GM21526 (cell line): ENCODE measurements around the gene SPRTN.

Experiments used
- ATAC-seq: cut with Tn5 transposase; IDR thresholded peaks from one replicate; pipeline ENCODE4 v1.9.1; 2021; ENCODE audit warnings: moderate library complexity; ENCODE audit not compliant: unreplicated experiment, low FRiP score

The SPRTN gene

DNA sequence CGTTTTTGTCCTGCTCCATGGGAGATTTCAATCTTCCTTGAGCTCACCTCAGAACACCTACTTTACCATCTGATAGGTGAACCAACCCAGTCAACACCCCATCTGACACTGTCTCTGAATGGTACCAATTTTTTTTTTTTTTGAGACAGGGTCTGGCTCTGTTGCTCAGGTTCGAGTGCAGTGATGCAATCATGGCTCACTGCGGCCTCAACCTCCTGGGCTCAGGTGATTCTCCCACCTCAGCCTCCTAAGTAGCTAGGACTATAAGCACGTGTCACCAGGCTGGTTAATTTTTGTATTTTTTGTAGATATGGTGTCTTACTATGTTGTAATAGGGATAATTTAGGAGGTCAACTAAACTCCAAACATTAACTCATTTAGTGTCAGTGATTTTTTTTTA is 36.3 kb downstream of the SPRTN start:
- no peak for ATAC-seq

DNA sequence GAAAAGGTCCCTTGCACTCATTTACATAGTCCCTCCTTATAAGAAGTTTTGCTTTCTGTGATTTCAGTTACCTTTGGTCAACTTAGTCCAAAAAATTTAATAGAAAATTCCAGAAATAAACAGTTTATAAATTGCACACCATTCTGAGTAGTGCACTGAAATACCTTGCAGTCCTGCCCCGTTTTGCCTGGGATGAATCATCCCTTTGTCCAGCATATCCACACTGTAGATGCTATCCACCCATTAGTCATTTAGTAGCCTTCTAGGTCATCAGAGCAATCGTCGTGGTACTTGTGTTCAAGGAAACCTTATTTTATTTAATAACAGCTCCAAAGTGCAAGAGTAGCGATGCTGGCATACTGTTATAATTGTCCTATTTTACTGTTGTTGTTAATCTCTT is 38.0 kb downstream of the SPRTN start:
- ATAC-seq, result no peak

DNA sequence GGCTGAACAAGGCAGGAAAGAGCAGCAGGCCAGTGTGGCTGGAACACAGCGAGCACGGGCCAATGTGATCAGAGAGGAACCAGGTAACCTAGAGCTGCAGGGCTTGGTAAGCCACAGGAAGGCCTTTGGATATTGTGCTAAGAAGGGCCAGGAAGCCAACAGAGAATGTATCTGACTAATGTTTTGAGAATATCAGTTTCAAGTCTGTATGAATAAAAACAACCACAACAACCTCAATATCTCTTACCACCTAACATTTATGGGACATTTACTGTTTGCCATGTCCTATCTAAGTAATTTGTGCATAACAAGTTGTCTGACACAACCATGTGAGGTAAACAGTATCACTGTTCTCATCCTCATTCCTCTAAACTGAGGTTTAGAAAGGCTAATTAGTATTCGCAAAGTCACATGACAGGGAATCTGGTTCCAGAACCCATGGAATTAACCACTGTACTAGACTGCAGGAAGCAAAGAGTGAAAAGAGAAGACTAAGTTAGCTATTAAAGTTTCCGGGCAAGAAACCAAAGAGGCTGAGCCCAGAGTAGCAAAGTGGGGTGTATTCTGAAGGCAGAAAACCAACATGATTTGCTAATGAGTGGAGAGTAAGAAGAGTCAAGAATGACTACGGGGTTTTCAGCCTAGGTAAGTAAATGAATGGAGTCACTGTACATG is 38.9 kb downstream of the SPRTN start:
- no peak for ATAC-seq

DNA sequence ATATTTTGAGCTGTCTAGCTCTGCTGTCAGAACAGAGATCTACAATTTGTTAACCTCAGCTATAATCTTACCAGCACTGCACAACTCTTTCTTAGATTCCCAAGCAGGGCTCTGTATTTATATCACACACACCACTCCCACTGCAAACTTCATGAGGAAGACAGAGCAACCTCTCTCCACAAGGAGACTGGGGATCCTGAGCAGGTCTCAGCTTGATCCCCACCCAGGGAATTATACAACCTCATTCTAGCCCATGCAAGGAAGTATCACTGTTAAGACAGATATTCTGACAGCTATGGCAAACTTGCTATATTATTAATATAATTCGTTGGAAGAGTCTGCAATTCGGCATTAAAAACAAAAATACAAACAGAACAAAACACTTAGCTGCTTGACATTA is 43.6 kb downstream of the SPRTN start:
- no peak for ATAC-seq

DNA sequence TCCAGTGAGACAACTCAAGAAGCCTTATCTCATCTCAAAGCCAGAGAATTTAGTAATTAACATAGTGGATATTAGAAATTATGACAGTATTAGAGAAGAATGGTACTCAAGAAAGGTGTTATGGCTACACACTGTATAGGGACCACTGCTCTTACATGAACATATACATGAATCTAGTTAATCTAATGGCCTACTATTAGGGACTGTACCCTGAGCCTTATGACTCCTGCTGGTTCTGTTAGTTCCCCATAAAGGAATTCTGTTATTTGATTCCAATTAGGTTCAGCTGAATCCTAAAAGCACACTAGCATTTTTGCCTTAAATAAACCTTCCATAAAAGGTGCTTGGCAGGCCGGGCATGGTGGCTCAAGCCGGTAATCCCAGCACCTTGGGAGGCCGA is 44.3 kb downstream of the SPRTN start:
- ATAC-seq, result no peak

DNA sequence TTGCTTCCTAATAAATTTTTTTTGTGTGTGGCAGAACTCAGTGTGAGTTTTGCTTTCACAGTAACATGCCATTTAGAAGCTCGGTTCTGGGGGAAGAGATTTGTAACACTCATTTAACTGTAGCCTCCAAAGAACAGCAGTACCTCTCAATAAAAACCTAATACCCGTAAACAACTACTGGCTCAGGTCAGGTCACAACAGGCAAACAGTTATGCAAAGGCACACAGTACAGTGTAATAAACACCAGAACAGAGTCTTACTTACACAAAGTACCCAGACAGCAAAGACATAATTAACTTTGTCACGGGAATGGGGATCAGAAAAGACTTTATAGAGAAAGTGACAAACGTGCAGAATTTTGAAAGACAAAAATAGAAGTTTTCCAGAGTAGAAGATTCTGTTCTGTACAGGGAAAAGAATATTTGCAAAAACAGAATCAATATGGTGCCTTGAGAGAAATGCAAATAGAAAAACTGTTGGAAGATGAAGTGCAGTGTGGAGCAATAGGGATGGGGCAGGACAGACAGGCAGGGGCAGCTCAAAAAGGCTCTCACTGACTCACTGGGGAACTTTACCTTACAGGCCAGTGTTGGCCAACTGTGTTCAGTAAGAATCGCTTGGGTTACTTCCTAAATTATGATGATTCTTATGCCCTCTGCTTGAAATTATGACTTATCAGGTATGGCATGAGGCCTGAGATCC is 45.2 kb downstream of the SPRTN start:
- no peak for ATAC-seq

DNA sequence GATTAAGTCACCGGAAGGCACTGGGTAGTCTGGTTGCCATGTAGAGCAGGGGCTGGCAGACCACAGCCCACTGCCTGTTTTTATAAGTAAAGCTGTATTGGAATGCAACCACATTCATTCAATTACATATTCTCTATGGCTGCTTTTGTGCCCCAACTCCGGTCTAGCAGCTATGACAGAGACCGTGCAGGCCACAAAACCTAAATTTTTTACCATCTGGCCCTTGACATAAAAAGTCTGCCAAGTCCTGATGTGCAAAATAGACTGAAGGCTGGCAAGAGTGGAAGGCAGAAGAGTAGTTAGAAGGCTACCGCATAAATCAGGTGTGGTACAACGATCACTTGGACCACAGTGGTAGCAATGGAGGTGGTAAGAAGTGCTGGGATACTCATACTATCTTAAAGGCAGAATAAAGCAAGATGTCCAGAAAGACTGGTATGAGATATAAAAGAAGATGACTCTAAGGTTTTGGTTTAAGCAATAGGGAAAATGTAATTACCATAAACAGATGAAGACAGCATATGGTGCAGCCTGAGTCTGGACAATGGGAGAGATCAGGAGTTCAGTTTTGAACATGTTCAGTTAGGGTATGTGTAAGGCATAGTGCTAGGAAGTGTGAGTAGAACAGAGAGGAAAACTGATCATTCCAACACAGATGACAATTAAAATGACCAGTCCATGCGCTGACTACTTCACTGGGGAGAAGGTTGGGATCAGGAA is 46.8 kb downstream of the SPRTN start:
- ATAC-seq, result no peak

DNA sequence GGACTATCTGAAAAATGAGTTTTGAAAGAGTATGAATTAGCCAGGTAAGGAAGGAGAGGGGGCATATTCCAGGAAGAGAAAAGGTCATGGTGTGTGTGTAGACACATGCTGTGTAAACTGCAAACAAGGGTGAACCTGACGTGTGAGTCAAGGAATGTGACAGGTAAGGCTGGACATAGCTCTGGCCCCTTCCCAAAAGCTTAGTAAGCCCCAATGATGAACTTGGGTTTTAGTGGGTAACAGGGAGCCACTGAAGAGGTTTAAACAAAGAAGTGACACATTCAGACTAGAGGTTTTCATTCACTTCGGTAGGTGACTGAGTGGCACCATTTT is 47.3 kb downstream of the SPRTN start:
- no peak for ATAC-seq

DNA sequence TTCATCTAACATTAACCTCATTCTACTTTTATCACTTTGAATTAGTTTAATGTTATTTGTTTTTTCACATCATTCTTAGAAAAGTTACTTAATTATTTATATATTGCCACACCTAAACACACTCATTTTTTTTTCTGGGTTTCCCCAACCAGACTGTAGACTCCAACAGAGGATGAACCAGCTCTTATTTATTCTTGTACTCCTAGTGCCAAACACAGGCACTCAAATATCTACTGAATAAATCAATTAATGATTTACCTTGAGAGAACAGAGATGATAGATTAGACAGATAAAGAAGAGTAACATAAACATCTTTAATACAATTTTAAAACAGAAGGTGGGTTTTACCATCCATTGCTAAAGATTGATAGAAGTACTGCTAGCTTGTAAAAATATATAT is 48.4 kb downstream of the SPRTN start:
- no peak for ATAC-seq

DNA sequence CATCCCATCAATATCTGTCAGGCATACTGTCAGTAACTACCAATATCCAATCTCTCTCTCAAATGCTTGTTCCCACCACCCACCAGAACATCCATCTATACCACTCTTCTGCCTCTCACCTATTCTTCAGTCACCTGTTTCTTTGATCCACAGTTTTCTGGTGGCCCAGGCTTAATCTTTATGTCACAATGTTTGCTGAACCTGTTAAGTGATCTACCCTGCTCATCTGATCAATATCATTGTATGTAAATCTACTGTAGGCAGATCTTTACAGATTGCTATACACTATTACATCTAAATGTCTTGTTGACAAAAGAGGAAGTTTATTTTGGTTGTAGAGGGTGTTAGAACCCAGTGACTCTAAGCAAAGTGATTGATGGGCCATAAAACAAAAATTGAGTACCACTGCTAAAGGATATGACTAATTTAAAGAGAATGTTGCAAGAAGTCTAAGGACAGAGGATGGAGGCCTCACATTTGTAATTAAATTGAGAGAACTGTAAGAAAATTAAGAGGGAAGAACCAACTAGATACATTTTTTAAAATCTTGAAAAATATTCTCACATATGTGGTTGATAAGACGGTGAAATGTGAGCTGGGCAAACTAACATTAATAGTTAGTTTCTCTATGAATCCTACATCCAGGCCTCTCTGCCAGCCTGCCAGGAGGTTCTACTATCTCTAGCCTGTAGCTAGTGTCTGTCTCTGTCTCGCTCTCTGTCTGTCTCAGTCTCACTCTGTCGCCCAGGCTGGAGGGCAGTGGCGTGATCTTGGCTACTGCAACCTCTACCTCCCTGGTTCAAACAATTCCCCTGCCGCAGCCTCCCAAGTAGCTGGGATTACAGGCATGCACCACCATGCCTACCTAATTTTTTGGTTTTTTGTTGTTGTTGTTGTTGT is 49.9 kb downstream of the SPRTN start:
- ATAC-seq, result no peak

DNA sequence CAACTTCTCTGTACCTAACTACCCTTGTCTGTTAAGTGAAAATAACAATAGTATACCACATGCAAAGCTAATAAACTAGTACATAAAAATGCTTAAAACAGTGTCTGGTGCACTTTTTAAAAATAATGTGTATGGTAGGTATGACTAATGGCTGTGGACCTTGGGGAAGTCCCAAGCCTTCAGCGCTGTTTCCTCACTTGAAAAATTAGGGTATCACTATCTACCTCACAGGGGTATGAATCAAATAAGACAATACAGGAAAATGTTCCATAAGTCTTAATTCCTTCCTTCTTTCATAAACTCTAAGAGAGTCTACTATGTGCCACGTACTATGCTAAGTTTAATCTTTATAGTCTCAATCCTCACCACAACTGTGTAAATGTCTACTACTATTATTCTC is 52.0 kb downstream of the SPRTN start:
- ATAC-seq, result no peak

DNA sequence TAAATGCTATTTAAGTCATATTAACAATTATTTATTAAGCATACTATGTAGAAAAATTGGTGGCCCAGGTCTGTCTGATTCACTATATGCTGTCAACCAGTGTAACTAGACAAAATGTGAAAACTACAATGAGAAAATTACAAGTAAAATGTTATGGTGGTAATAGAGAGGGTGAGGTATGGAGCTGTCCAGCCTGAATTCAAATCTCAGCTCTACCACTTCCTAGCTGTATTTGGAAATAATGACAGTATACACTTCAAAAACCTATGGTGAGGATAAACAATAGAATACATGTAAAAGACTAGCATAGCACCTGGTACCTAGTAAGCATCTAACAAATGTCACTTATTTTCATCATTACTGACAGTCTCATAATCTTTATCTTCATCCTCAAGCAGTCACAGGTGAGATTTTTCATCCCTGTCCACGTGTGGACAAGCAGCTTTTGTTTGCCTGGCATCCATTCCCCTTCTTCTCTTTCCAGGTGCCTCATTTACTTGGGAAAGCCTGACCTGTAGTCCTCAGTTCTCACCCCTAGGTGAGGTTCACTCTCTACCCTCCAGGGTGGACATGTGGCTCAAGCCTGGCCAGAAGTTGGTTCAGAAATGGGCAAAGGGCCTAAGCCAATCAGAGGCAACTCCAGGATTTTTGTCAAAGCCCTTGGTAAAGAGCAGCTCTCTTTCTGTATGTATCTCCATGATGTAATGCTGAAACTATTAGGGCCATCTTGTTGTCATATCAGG is 54.5 kb downstream of the SPRTN start:
- ATAC-seq, result no peak

DNA sequence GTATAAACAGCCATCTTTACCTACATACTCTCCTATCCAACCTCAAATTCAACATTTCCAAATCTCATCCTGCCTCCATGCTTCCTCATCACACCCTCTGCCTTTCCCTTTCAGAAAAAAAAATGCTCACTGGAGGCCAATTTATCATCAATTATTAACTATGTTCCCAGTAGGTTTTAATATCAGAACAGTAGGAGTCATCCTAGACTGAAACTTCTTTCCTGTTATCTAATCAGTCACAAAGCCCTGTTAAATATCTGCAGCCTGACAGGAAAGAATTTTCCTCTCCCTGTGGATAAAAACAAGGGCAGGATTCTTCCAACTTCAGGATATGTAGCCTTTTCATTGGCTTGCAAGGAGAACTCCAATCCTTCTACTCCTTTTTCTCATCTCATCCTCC is 55.6 kb downstream of the SPRTN start:
- ATAC-seq, result no peak

DNA sequence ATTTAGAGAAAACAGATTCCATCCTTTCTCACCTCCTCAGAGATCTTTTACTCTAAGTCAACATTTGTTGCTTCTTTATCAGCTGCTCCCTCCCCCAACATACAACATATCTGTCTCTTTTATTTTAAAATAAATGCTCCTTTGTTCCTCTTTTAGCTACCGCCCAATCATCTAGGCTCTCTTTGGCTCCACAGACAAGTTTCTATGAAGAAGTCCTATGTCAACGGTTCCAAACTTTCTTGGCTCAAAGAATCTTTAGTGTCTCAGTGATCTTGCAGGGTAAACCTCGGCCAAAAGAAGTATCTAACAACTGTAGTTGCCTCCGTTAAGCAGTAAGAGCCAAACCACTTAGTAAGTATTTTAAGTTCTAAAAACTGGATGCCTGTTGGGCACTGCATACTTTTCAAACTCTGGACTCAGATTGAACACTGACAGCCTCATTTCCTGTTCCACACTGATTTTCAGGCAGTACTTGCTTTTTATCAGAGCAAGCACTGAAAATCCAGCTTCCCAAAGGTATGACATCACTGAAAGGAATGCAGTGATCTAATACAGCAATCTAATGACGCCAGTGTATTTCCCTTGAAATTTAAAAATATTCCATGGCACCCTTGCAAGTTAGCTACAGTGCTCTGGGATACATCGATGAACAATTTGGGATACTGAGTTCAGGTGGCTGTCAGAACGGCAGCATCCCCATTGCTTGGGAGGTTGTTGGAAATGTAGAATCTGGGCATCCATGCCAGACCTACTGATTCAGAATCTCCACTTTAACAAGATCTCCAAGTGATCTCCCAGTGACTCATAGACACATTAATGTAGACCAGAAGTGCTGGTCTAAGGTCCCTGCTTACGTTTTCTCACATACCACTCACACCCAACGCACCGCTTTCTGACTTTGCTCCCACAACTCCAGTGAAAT is 57.2 kb downstream of the SPRTN start:
- no peak for ATAC-seq

DNA sequence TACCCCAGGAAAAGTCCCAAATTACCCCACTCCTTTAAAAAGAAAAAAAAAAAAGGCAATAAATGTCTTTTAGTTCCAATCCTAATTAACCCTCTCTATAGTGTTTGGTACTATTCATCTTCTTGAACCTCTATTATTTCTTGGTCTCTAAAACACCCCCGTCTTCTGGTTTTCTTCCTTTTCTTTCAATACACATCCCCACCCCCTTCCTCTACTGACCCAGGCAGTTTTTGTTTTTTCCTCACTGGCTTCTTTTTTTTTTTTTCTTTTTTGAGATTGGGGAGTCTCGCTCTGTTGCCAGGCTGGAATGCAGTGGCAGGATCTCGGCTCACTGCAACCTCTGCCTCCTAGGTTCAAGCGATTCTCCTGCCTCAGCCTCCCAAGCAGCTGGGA is 57.9 kb downstream of the SPRTN start:
- ATAC-seq, result no peak

DNA sequence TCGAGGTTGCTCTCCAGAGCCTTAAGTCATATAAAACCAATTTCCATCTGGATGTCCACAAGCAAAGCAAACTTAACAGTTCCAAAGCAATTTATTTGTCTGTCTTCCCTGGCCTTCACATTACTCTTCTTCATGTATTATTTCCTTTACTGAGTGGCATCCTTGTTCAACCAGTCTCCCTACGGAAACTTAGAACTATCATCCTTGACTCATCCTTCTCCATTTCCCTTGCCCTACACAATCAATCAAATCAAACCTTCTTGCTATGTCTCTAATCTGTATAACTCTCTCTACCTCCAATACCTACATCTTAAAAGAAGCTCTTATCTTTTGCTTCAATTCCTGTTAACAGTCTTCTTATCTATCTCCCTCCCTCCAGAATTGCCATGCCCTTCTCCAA is 58.5 kb downstream of the SPRTN start:
- ATAC-seq, result no peak

DNA sequence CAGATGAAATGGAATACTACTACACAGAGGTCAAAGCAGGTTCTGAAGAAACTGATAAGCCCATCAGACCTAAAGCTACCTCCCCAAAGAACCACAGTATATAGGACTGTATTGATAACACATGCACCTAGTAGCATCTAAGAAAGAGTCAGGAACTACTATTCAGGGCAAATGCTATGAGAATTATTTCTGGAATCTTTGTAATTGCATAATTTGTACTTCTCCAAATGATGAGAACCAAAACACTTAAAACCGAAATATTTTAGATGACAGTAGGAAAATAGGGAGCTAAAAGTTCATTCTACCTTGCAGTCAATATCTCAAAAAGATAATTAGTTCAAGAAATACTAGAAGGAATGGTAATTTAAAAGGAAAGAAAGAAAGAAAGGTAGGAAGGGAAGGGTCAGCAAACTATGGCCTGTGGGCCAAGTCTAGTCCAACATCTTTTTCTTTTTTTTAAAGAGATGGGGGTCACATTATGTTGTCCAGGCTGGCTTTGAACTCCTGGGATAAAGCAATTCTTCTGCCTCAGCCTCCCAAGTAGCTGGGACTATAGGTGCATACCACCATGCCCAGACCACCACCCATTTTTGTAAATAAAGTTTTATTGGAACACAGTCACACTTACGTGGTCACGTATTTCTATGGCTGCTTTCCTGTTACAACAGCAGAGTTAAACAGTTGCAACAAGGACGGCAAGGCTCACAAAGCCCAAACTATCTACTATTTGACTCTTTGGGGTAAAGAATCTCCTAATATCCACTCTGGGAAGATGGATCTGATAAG is 60.0 kb downstream of the SPRTN start:
- ATAC-seq, result no peak

DNA sequence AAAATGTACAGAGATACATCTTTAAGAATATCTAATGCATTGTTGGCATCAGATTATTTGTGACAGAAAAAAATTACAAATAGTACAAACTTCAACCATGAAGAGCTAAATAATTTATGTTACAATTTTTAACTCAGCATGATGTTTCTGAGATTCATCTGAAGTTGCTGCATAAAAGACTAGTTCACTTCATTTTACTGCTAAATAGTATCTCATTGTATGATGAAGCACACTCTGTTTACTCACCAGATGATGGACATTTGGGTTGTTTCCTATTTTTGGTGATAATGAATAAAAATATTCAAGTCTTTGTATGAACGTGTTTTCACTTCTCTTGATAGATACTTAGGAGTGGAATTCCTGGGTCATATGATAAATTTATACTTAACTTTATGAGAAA is 63.4 kb downstream of the SPRTN start:
- ATAC-seq, result no peak

DNA sequence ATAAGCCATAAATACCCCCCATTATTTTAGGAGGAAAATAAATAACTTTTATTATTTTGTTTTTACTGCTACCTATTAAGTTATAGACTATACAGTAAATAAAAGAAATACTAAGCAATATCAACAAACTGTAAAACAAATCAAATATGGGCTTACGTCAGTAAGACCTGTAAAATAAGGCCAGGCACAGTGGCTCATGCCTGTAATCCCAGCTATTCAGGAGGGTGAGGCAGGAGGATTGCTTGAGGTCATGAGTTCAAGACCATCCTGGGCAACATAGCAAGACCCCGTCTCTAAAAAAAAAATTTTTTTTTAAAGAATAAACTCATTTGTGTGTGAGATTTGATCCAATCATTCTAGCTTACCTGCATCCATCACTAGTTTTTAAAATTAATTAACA is 66.2 kb downstream of the SPRTN start:
- no peak for ATAC-seq
